ENCODE measurements around the gene ADCY9. TPM values are rescaled to one million over a fixed set of nuclear protein-coding genes. Genes with fewer than 3 reads are reported as not detected.
A peak's percentile ranks its signal among the peaks of the same experiment; 100 is the strongest.

The ADCY9 gene
- total and polyA plus RNA-seq, 8 donors: 9.8 to 61.1 (median 12.9) TPM

- DNase-seq (peak in 1 of 4 donors; percentile 41), ATAC-seq (peak; percentile 12)
- Histone ChIP-seq H3K4me3 (no peak overlapping the region), H3K36me3 (no peaks in the 10 kb centered on the region), H3K4me1 (peaks cover 5 to 44% of the 10 kb centered on the region in 2 donors), H3K27ac (peak overlapping the region; percentile 62 to 63), H3K9me3 (no peaks in the 10 kb centered on the region), H3K27me3 (no peaks in the 10 kb centered on the region)
- intact Hi-C loops (cut with DNase I): no loop called here
- no peak for TF ChIP-seq CTCF (IDR thresholded peaks at IDR 0.05)
These were observed 26.4 kb downstream of the ADCY9 start for GRCh38 chr16:4089811-4090301.

GRCh38 chr16:4089251-4089810 is 26.9 kb downstream of the ADCY9 start:
- Histone ChIP-seq H3K4me3 (no peak overlapping the region), H3K27me3 (no peaks in the 10 kb centered on the region), H3K36me3 (no peaks in the 10 kb centered on the region), H3K27ac (peak overlapping the region; percentile 62 to 63), H3K9me3 (no peaks in the 10 kb centered on the region), H3K4me1 (peaks cover 5 to 40% of the 10 kb centered on the region in 2 donors)
- intact Hi-C loops (cut with DNase I): no loop called here
- ATAC-seq (no peak), DNase-seq (no peak)
- TF ChIP-seq CTCF (IDR thresholded peaks at IDR 0.05): no peak

GRCh38 chr16:4087990-4088577 is 28.2 kb downstream of the ADCY9 start:
- H3K27me3 ChIP-seq: no peaks in the 10 kb centered on the region
- intact Hi-C loops (cut with DNase I): no loop called here
- H3K4me3 ChIP-seq: no peak overlapping the region
- peaks cover 5 to 35% of the 10 kb centered on the region in 2 donors for H3K4me1 ChIP-seq
- no peak overlapping the region for H3K27ac ChIP-seq
- no peak for ATAC-seq
- H3K9me3 ChIP-seq: no peaks in the 10 kb centered on the region
- no peak for DNase-seq
- H3K36me3 ChIP-seq: no peaks in the 10 kb centered on the region
- no peak for TF ChIP-seq CTCF (IDR thresholded peaks at IDR 0.05)

GRCh38 chr16:4087099-4087885 is 28.9 kb downstream of the ADCY9 start:
- Histone ChIP-seq H3K4me1 (peaks cover 5 to 35% of the 10 kb centered on the region in 2 donors), H3K36me3 (no peaks in the 10 kb centered on the region), H3K27ac (no peak overlapping the region), H3K4me3 (no peak overlapping the region), H3K27me3 (no peaks in the 10 kb centered on the region), H3K9me3 (no peaks in the 10 kb centered on the region)
- DNase-seq (no peak), ATAC-seq (peak; percentile 3)
- intact Hi-C loops (cut with DNase I): no loop called here
- no peak for TF ChIP-seq CTCF (IDR thresholded peaks at IDR 0.05)

- ATAC-seq: no peak
- no peaks in the 10 kb centered on the region for H3K36me3 ChIP-seq
- peaks cover 5 to 35% of the 10 kb centered on the region in 2 donors for H3K4me1 ChIP-seq
- TF ChIP-seq CTCF (IDR thresholded peaks at IDR 0.05): no peak
- intact Hi-C loops (cut with DNase I): no loop called here
- no peak for DNase-seq
- no peaks in the 10 kb centered on the region for H3K9me3 ChIP-seq
- H3K27me3 ChIP-seq: no peaks in the 10 kb centered on the region
- H3K27ac ChIP-seq: peak overlapping the region in 1 of 2 donors; percentile 33
- no peak overlapping the region for H3K4me3 ChIP-seq
These were observed 30.1 kb downstream of the ADCY9 start for GRCh38 chr16:4086153-4086552.

All from left lung (tissue), 10 donors.